Endothelial cell of hepatic sinusoid (primary cell): Measurements from ENCODE around the gene ADIPOR2.
"Not testable (repeated sequence)": the region's sequence is repeated elsewhere in the genome, so short reads cannot be mapped to it uniquely, and the experiment has no call there.

Experiments used
- in situ Hi-C: cut with HindIII; loops from 2 replicates; pipeline ENCODE4 v1.10.0; 2017; ENCODE audit warnings: low sequenced_read_pairs

ADIPOR2 gene

DNA sequence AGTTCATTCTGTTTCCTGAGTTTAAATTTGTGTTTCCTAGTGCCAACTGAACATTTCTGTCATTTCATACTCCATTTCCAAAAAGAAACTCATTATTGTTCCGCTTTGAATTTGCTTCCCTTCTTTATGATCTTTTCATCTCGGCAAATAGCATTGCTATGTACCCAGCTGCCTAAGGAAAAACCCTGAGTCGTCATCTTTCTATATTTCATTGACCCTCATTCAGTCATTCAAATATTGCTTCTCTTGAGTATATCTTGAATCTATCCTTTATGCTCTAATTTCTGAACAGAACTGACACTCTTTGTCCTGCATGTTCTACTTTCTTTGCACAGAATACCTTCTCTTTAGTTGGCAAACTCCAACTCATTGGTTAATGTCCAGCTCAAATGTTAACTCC lies 35.9 kb downstream of the ADIPOR2 start:
- in situ Hi-C loops: no loop called here

DNA sequence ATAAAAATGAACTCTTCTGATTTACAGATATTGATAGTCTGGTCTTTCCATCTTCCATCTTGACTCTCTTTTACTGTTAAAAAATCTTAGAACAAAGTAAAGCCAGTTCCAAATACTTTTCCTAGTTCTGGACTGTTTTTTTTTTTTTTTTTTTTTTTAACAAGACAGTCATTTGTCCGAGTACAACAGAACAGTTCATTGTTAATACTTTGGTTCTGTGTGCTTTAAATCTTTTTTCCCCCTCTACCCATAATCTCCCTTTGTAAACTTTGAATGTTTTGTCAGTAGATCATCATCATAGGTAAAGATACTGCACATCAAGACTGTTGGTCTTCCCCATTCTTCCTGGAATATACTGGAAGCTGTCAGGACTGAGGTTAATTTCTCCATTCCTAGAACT lies 38.0 kb downstream of the ADIPOR2 start:
- in situ Hi-C loops: no loop called here

DNA sequence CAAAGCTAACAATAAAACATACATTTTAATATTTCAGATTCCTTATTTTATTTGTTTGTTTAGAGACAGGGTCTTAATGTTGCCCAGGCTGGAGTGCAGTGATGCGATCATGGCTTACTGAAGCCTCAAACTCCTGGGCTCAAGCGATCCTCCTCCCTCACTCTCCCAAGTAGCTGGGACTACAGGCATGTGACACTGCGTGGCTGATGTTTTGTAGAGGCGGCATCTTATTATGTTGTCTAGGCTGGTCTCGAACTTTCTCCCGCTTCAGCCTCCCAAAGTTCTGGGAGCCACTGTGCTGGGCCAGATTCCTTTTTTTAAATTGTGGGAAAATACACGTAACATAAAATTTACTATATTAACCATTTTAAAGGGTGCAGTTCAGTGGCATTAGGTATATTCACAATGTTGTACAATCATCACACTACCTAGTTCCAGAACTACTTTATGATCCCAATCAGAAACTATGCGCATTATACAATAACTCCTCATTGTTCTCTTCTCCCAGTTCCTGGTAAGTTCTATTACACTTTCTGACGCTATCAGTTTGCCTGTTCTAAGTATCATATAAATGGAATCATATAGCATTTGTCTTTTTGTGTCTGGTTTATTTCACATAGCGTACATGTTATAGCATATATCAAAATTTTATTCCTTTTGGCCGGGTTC lies 40.3 kb downstream of the ADIPOR2 start:
- in situ Hi-C loops: no loop called here

DNA sequence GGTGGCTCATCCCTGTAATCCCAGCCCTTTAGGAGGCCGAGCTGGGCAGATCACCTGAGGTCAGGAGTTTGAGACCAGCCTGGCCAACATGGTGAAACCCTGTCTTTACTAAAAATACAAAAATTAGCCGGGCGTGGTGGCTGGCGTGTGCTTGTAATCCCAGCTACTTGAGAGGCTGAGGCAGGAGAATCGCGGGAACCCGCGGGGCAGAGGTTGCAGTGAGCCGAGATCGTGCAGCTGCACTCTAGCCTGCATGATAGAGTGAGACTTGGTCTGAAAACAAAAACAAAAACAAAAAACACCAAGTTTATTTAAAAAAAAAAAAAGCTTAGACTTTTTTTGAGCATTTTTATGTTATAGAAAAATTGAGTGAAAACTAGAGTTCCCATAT lies 40.8 kb downstream of the ADIPOR2 start:
- in situ Hi-C loops: not testable (repeated sequence)

DNA sequence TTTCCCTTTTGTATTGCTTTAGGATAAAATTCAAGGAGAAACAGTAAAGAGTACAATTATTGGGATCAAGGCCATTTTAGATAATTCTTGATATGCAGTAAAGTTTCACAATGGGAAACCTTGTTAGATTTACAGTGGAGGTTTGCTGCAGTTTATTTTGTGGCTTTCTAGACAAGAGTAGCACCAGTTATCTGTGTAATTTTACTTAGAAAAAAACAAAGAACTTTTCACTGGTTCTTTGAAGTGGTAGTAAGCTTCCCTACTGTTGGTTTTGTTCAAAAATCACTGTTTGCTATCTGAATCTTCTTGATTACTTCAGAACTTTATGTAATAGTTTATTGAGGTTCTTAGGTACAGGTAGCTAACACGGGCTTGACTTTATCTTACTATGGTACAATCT lies 42.0 kb downstream of the ADIPOR2 start:
- in situ Hi-C loops: no loop called here

DNA sequence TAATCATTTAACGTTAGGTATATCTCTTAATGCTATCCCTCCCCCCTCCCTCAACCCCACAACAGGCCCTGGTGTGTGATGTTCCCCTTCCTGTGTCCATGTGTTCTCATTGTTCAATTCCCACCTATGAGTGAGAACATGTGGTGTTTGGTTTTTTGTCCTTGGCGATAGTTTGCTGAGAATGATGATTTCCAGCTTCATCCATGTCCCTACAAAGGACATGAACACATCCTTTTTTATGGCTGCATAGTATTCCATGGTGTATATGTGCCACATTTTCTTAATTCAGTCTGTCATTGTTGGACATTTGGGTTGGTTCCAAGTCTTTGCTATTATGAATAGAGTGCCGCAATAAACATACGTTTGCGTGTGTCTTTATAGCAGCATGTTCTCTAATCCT lies 42.8 kb downstream of the ADIPOR2 start:
- in situ Hi-C loops: not testable (repeated sequence)

DNA sequence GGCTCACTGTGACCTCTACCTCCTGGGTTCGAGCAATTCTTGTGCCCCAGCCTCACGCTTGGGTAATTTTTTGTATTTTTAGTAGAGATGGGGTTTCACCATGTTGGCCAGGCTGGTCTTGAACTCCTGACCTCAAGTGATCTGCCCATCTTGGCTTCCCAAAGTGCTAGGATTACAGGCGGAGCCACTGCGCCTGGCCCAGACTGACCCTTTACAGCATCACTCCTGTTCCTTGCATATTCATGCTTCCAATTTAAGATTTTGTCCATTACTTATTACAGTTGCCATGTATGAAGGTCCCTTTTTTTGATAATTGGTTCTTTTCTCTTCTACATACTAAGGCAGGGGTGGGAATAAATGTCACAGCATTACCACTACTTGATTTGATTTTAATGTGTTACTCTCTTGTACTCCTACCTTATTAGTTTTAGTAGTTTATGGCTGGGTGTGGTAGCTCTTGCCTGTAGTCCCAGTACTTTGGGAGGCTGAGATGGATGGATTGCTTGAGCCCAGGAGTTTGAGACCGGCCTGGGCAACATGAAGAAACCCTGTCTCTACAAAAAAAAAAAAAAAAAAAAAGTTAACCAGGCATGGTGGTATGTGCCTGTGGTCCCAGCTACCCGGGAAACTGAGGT lies 46.9 kb downstream of the ADIPOR2 start:
- in situ Hi-C loops: no loop called here

DNA sequence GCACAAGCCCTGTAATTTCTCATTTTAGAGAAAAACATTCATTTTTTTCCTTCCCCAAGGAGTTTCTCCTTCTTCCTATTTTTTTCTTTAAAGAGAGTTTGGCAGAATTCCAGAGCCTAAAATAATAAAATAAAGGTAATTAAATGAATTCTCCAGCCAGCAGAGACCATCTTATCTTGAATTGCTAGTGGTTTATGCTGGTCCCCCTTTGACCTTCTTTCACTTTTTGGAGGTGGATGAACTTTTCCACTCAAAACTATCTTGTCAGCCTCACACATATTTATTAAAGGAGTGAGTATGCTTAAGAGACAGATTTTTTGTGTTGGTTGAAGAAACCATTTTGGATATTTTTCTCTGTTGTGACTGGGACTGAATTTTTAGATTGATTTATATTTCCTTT lies 47.6 kb downstream of the ADIPOR2 start:
- in situ Hi-C loops: no loop called here

DNA sequence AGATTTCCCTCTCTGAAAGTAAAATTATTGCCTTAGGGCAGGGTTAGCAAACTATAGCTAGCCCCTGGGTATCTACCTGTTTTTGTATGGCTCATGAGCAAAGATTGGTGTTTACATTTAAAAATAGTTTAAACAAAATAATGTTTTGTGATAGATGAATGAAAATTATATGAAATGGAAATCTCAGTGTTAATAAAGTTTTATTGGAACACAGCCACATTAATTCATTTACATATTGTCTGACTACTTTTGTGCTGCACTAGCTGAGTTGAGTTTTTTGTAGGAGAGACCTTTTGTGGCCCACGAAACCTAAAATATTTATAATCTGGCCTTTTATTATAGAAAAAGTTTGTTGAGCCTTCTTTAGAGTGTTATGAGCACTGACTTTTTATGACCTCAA lies 48.5 kb downstream of the ADIPOR2 start:
- in situ Hi-C loops: no loop called here

DNA sequence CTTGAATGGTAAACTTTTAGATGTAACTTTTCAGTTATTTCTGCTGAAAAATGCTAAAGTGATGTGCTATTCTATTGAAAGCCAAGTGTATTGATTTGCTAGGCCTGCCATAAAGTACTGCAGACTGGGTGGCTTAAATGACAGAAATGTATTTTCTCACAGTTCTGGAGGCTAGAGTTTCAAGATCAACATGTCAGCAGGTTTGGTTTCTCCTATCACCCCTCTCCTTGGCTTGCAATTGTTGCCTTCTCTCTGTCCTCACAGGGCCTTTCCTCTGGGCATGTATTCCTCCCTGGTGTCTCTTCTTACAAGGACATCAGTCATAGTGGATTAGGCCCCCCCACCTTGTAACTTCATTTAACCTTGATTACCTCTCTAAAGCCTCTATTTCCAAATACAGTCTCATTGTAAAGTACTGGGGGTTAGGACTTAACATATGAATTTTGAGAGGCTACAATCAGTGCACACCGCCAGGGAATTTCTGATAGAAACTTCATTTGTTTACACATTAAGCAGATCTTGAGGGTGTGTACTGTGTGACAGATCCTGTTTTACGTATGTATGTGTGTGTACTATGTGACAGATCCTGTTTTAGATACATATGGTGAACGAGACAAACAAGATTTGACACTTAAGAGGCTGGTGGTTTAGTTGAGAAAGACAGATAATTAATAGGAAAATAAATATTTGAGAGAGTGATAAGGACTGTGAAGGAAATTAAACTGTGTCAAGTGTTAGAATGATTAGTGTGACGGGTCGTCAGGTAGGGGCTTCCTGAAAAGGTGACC lies 49.5 kb downstream of the ADIPOR2 start:
- in situ Hi-C loops: no loop called here

DNA sequence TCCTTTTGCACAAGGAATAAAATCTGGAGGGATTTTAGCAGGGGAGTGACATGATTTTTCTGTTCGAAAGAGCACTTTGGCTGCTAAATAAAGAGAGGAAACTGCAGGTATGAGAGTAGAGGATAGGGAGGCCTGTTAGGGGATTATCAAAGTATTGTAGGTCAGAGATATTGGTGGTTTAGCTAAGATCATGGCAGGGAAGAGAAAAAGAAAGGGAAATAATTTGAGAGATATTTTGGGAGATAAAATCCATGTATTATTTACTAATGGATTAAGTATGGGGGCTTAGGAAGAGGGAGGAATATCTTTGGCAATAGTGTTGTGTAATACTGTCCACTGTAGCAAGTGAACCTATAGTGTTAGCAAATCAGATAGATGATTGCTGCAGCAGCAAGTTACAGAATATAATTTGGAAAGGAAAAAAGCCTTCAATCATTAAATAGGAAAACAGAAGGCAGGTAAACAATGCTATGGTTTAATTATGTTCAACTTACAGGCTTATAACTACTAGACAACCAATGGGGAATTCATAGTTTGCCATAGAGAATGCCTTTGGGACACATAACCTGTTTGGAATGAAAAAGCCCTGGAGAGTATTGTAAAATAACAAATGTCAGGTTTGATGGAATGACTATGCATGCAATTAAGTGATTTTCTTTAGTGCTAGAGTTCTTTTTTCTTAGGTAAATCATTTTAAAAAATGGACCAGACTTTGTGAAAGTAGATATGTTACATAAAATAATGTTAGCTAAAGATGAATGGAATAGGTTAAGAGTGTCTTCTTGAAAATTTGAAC lies 50.5 kb downstream of the ADIPOR2 start:
- in situ Hi-C loops: no loop called here

DNA sequence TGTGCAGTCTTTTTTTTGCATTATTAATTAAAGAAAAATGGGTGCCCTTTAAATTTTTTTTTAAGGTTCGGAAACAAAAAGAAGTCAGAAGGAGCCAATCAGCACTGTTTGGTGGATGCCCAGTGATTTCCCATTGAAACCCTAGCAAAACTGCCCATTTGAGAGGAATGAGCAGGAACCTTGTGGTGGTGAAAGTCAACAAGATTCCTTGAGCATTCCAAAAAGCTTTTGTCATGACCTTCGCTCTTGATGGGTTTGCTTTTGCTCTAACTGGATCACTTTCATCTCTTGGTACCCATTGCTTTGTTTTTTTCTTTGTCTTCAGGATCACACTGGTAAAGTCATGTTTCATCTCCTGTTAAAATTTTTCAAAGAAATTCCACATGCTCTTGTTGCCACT lies 54.1 kb downstream of the ADIPOR2 start:
- in situ Hi-C loops: no loop called here

DNA sequence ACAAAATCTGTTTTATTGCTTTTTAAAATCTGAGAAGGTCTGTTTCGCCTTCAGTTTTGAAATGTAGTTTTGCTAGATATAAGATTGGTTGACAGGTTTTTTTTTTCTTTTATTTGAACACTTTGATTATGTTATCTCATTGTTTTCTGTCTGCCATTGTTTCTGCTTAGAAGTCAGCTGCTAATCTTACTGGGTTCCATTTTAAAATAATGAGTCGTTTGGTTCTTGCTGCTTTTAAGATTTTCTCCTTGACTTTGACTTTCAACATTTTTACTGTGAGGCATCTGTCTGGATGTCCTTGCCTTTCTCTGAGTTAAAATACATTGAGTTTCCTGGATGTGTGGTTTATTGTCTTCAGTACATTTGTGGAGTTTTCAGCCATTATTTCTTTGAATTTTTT lies 56.7 kb downstream of the ADIPOR2 start:
- in situ Hi-C loops: no loop called here

DNA sequence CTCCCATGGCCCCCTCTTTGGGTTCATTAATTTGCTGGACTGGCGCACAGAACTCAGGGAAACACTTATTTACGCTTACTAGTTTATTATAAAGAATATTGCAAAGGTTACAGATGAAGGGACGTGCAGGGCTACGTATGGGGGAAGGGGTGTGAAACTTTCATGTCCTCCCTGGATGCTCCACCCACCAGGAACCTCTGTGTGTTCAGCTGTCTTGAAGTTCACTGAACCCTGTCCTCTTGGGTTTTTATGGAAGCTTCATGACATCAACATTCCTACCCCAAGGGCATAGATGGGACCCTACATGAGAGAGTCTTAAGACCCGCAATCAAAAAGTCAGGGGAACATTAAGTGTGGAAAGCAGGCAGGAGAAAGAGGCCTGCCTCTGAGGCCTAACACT lies 58.1 kb downstream of the ADIPOR2 start:
- in situ Hi-C loops: no loop called here

DNA sequence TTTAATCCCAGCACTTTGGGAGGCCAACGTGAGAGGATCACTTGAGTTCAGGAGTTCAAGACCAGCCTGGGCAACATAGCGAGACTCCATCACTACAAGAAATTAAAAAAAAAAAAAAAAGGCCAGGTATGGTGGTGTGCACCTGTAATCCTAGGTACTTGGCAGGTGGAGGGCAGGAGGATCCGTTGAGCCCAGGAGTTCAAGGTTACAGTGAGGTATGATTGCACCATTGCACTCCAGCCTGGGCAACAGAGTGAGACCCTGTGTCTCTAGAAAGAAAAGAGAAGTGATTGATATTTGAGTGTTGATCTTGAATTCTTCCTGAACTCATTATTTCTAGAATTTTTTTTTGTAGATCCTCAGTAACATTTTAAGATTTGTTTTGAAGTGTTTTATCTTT lies 59.4 kb downstream of the ADIPOR2 start:
- in situ Hi-C loops: no loop called here

DNA sequence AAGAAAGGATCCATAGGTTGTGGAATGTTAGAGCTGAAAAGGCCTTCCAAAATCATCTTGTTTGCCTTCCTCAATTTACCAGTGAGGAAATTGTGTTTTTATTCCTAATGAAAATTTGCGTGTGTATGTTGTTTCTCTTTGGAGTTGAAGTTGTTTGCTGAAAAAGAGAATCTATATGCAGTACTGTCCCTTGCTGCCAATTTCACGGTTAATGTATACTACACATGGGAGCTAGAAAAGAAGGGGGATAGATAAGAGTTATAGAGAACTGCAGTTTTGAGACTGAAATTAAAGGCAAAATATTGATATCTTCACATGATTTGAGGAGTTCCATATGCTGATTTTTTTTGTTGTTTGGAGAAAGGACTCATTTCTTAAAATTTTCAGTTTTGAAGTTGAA lies 67.5 kb downstream of the ADIPOR2 start:
- in situ Hi-C loops: no loop called here

DNA sequence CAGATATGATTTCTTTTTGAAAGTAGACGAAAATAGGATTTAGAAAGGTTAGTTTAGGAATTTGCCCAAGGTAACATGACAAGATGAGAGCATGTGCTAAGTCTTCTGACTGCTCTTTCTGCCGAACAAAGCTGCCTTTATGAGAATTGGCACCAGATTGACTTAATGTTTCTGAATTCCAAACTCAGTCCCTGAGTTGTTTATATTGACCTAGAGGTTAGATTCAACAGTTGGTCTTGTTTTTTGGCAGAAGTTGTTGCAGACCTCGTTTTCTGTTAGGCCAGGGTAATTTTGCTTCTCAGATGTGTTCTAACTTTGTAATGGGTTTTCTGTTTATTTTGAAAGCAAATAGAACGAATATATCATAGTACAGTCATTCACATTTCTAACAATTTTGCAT lies 68.0 kb downstream of the ADIPOR2 start:
- in situ Hi-C loops: no loop called here

DNA sequence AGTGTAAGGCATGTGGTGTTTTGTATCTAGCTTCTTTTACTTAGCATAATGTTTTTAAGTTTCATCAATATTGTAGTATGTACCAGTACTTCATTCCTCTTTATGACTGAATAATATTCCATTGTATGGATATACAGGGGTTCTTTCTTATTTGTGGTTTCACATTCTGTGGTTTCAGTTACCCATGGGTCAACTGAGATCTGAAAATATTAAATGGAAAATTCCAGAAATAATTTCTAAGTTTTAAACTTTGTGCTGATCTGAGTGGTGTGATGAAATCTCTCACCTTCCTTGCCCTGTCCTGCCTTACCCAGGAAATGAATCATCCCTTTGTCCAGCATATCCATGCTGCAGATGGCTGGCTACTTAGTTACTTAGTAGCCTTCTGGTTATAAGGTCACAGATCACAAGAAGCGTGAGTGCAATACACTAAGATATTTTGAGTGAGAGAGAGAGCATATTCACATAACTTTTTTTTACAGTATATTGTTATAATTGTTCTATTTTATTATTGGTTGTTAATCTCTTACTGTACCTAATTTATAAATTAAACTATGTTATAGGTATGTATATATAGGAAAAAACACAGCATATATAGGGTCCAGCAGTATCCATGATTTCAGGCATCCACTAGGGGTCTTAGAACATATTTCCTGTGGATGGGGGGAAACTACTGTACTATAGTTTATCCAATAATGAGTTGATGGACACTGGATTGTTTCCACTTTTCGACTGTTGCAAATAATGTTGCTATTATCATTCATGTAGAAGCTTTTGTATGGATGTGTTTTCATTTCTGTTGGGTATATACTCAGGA lies 69.9 kb downstream of the ADIPOR2 start:
- in situ Hi-C loops: no loop called here

DNA sequence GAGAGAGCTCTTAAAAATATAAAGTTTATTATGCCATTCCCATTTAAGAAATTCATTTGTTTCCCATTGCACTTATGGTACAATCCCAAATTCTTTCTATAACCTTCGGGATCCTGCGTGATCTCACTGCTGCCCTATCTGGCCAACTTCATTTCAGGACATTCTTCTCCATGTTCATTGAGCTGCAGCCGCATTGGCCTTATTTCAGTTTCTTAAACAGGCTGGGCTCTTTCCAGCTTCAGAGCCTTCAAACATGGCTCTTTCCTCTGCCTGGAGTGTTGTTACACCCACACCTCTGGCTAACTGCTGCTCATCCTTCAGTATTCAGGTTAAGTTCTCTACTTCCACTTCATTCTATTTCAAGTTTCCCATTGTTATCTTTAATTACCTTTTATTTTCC lies 71.0 kb downstream of the ADIPOR2 start:
- in situ Hi-C loops: no loop called here

DNA sequence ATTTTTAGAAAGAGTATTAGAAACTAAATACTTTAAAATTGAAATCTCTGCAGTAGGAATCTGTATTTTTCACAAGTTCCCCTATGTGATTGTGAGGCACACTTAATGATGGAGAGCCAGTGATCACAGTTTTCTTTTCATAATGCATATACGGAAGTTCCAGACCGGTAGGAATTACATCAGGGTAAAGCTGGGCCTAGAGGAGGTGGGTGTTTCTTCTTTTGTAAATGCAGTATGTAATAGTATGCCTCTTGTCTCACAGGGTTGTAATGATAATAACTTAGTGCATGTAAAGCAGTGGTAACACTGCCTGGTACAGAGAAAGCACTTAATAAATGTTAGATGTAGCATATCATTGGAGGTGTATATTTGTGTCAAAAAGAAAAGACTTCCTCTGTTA lies 72.3 kb downstream of the ADIPOR2 start:
- in situ Hi-C loops: no loop called here

DNA sequence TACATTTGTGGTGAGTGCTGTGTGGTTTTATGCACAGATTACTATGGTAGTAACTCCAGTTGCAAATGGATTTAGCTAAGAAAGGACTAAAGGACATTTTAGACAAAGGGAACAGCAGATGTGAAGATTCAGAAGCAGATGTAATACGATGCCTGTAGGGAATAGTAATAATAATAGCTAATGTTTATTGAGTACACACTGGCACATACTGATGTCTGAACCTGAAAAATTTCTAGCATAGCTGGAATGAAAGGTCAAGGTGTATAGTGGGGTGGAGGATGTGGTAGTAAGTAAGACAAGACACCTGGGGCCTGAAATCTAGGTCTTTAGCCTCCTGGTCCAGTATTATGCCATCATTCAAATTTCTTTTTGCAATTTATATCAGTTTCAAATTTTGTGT lies 75.2 kb downstream of the ADIPOR2 start:
- in situ Hi-C loops: no loop called here
